IPS-18c (cell line): ENCODE data around the gene AREG.

ENCODE experiments used
- H3K4me3 ChIP-seq: 2 replicates; pipeline ENCODE4 v1.7.0; 2013; ENCODE audit warnings: low read depth, mild to moderate bottlenecking, low read length, moderate library complexity; ENCODE audit not compliant: insufficient read depth
- H3K9me3 ChIP-seq: one replicate; pipeline ENCODE4 v1.6.1; 2013; ENCODE audit warnings: mild to moderate bottlenecking, low read length, moderate library complexity; ENCODE audit not compliant: control insufficient read depth, insufficient read depth

The AREG gene

DNA sequence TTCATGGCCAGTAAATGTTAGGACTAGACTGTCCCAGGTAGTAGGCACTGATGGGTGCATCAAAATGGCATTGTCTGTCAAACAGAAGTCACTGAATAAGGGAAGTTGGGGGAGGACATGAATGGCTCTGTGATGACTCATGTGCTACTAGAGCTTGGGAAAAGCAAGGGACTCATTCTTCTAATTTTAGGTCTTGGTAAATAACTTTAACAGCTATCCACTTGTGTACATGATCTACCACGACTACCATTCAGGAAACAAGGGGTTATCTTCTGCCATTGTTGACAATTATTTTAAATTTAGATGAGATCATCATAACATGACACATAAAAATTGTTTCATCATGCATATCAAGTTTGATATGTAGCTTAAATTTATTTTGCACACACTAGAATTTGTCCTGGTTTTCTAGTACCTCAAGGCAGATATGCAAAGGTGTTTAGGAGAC is 6.3 kb downstream of the AREG start:
- H3K9me3 ChIP-seq = no peaks in the 10 kb centered on the region
- no peak overlapping the region for H3K4me3 ChIP-seq

DNA sequence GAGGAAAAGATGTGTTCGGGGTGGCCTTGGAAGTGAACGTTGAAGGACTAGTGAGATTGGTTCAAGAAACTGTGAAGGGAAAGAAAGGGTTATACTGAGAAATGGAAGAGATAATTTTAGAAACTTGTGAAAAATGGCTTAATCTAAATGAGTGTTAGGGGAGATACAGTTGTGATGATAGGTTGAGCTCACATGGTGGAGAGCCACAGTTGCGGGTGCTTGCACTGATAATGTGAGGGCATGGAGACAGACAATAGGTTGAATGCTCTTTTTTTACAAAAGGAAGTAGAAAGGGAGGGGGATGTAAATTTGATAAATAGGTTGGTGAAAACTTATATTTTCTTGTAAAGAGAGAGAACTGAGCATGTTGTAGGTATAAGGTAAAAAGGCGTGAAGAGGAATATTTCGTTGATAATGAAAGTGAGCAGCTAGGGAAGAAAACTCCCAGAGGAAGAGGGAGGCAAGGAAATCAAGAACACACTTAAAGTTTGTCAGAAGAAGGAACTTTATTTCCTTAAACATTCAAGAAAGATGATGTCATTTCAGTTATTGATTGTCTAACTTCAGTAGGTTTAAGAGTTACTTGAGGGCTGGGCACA is 8.2 kb downstream of the AREG start:
- Histone ChIP-seq H3K9me3 (no peaks in the 10 kb centered on the region), H3K4me3 (no peak overlapping the region)

DNA sequence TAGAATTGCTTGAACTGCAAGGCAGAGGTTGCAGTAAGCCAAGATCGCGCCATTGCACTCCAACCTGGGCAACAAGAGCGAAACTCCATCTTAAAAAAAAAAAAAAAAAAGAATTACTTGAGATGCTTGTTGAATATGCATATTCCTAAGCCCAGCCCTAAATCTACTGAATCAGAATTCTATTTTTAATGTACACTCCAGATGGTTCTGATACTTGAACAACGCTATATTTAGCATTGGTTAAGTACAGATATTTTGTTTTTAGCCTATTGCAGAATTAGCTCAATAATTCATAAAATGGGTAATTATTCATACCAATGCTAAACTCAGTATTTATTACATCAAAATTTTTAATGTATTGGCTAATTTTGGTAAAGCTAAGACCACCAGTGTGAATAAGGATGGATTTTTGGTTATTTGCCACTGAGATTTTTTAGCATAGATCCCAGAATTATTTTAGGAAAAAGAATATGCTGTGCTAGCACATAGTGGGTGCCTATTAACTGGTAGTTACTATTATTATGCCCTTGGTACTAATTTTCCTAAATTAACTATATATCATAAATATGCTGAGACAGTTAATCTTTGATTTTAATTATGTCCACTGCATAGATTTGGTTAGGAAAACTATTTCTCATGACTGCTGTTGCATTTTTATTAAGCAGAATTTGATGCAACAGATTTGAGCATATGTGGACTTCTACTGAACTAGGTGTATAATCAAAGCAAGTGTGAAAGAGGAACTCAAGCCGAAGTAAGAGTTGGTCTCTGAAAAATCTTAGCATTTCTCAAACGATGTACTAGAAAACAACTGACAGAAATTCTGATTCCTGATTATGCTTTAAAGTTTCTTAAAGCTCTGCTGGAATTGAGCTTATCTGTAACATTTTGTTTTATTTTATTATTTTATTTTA is 9.2 kb downstream of the AREG start:
- Histone ChIP-seq H3K4me3 (no peak overlapping the region), H3K9me3 (no peaks in the 10 kb centered on the region)

DNA sequence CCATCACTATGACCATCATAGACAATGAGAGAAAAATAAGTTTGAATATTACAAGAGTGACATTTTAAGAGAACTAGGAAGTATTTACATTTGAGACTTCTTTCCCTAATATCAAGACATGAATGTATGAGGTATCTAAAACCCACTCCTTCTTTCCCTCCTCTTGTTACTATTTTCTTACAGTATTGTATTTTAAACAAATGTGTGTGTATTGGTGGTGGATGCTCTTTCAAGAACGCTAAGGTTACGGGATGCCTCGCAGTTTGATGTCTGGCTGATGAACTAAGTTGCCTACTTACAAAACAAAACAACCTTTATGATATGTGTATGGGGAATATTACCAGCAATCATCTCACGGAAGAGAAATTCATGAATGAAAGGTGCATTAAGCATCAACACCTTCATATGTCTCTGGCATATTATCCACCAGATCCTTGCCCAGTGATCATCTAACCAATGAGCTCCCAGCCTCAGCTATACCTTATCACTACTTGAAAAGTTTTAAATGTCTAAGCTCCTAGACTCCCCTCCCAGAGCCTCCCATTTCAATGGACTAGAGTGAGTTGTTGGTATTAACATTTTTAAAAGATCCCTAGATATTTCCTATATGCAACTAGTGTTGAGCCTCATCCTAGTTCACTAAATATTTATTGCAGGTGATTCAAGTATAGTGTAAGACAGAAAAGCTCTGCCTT is 10.6 kb downstream of the AREG start:
- H3K9me3 ChIP-seq = no peaks in the 10 kb centered on the region

DNA sequence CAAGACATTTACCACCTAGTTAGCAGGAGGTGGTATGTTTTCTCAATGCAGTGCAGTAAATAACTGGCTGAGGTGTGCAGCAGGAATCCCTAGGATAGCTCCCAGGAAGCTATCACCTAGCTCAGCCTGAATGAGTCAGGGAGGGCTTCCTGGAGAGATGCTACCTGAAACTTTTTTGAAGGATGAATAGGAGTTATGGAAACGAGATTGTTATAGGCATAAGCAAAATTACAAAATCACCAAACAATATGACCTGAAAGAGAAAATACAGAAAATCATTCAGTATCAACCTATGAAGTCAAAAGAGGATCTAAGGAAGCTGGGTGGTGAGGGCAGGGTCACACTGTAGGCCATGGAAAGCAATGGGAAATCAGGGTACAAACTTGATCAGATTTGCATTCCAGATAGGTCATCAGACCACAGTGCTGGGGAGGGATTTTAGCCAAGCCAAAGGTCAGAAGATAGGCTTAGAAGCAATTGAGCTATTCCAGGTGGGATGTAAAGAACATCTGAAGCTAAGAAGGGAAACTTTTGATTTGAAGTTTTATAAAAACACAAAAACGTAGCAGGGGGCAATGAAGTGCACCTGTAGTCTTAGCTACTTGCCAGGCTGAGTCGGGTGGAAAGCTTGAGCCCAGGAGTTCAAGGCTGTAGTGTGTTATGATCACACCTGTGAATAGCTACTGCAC is 11.3 kb downstream of the AREG start:
- Histone ChIP-seq H3K4me3 (no peak overlapping the region), H3K9me3 (no peaks in the 10 kb centered on the region)

More for the DNA sequence above, 10.6 kb downstream of the AREG start:
- no peak overlapping the region for H3K4me3 ChIP-seq

DNA sequence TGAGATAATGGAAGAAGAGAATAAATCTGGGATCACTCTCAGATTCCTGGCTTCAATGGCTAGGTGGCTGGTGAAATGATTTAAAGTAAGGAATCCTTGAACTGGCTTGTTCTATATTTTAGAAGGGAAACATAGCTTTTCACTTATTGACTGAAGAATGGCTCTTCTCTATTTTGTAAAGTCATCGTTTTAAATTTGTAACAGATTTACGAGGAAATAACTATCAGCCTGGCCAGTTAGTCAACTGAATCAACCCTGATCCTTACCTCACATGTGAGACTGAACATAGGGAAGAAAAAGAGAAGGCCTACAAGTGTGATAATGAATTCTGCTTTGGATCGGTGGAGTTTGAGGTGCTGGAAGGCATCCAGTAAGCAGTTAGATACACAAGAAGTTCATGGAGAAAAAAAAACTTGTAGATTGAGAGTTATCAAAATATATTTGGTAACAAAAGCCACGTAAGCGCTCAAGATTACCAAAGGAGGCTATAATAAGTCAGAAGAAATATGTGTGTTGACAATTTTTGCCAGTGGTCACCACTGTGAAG is 12.0 kb downstream of the AREG start:
- Histone ChIP-seq H3K9me3 (no peaks in the 10 kb centered on the region), H3K4me3 (no peak overlapping the region)

DNA sequence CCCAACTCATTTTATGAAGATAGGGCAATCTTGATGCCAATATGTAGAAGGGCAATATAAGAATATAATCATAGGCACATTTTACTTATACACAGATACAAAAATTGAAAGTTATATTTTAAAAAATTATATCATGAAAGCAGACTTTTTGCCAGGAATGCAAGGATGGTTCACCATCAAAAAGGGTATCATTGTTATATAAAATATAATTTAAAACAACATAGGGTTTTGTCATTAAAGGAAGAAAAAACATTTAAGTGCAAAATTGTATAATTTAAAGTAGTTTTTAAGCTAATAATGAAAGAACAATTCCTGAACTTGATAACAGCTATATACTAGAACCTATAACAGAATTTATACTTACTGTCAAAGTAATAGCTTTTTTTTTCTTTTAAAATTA is 15.9 kb downstream of the AREG start:
- no peak overlapping the region for H3K4me3 ChIP-seq
- H3K9me3 ChIP-seq = no peaks in the 10 kb centered on the region

DNA sequence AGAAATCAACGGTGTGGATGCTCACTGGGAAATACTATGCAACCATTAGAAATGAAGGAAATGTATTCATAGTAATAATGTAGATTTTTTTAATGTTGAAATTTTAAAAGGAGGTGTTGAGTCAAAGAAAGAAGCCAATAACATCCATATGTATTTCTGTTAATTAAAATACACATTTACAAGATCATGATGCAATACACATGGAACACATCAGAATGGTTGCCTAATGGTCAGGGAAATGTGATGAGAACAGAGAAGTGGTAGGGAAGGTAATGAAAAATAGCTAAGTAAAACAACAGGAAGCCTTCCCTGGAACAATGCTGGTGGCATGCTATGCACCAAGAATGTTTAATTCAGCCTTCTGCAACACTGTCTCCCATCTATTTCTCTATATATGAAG is 18.2 kb downstream of the AREG start:
- no peak overlapping the region for H3K4me3 ChIP-seq
- no peaks in the 10 kb centered on the region for H3K9me3 ChIP-seq

DNA sequence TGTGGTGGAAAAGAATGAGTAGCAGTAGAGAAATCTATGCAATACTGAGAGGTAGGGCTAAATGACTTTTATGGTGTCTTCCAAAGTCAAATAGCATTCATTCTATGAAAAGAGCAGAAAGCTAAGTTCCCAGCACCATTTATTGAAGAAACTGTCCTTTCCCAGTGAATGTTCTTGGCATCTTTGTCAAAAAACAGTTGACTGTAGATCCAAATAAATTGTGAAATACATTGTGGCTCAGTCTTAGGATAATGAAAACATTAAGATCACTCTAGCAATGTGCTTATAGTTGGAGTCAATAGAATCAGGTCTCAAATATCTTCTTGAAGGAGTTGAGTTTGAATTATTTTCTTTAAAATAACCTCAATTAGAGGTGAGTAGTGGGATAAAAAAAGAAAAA is 19.4 kb downstream of the AREG start:
- H3K4me3 ChIP-seq = no peak overlapping the region

DNA sequence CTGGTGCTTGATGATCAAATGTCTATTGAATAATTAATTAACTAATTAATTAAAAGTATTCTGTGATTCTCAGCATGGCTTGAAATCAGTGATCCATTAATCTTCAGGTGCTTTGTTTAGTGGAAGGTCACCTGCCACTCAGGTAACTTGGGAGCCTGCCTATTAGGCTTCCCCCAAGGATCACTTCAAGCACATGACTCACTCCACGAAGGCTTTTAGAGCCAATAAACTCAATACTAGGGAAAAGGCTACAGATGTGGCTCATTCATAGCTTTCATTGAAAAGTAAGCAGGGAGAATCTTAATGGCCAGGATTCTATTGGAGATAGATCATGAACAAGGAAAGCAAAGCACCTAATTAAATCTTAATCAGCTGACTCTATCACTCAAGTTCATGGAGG is 21.3 kb downstream of the AREG start:
- Histone ChIP-seq H3K9me3 (no peaks in the 10 kb centered on the region), H3K4me3 (no peak overlapping the region)

More for the DNA sequence above, 19.4 kb downstream of the AREG start:
- H3K9me3 ChIP-seq = no peaks in the 10 kb centered on the region

DNA sequence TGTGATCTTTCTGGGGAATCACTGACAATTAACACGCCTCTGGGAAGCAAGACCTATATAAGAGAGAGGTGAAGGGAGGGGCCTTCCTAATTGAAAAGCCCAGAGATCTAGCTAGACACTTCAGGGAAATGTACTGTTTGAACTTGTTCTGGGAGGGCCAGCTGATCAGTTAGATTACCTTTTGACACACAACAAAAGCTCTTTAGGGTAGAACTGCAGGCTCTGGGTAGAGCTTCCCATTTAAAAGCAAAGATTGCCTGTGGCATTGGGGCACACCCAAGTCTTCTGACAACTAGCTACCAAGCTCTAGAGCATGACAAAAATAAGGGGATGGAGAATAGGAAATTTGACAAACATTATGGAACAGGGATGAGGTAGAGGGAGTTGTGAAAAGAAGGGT is 26.3 kb downstream of the AREG start:
- no peak overlapping the region for H3K4me3 ChIP-seq

DNA sequence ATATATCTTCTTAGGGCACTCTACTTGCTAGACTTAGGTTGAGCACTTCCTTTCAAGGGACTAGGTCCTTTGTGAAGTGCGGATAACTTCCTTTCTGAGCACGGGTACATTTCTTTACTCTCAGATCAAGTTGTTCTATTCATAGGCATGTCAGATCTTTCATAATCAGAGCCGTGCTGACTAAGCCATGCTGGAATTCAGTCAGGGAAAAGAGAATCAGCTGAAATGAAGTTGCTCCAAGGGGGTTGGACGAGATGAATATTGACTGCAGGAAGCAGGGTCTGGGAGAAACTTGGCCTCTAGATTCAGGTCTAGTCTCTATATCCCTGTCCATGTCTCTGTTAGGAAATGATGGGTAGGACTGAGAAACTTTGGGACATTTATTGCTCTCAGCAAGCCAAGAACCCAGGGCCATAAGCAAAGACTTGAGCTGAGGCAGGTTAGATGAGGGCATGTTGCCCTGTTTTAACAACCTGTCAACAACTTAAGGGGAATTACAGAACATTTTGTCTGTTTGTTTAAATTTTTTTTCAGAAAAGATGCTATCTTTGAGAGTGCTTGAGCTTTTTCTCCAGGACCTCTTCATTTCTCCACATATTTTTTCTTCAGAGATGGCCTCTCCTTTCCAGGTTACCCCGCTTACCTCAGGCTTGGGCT is 28.3 kb downstream of the AREG start:
- Histone ChIP-seq H3K4me3 (no peak overlapping the region), H3K9me3 (no peaks in the 10 kb centered on the region)

More for the DNA sequence above, 26.3 kb downstream of the AREG start:
- H3K9me3 ChIP-seq = no peaks in the 10 kb centered on the region

DNA sequence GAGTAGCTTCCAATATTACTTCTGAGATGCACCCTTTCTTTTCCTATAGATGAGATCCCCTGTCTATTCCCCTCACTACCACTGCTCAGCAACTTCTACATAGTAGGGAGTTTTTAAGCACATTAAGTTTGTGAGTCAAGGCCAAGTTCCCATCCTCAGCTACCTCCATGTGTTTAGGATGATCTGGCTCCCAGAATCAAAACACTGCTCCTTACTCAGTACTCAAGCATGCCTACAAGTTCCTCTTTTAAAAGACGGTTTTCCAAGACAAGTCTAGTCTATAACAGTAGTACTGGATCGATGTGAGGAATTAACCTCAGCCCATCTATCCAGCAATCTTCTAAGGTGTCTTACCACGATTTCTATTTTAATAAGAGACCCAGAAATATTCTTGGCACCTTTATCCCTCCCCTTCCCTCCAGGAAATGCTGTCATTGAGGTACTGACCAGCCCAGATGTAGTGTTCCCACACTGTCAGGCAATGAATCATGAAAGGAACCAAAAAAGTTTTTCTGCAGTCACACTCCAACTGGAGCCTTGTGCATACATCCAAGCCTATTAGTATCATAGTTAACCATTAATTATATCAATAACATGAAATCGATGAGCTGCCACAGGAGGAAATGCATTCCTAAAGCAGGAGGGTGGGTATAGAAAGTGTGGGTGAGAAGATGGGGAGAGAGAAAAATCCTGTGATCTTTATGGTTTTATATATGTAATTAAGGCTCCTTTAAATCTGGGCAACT is 29.6 kb downstream of the AREG start:
- no peaks in the 10 kb centered on the region for H3K9me3 ChIP-seq
- no peak overlapping the region for H3K4me3 ChIP-seq

DNA sequence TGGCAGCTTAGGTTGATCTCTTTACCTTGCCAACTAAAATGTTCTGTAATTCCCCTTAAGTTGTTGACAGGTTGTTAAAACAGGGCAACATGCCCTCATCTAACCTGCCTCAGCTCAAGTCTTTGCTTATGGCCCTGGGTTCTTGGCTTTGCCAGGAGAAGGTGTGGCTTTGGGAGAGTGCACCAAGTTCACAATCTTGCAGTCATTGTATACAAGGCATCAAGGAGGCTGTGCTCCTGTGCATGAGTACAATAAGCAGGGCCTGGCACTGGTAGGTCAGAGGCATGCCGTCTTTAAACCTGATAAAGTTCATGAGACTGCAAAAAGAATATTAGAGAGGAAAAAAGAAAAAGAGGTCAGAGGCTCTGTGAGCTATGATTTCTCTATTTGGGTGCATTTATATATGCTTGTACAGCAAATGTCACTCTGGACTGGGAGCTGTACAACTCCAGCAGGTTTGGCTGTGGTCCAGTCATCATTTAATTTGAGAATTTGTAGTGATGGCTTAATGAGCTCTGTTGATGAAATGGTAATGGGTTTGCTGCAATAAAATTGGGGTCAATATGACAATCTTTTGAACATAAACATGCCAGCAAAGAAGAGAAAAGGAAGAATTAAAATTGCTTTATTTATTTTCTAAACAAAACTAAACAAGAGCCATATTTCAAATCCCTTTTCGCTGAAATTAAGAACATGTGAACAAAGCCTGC is 30.3 kb downstream of the AREG start:
- no peaks in the 10 kb centered on the region for H3K9me3 ChIP-seq

DNA sequence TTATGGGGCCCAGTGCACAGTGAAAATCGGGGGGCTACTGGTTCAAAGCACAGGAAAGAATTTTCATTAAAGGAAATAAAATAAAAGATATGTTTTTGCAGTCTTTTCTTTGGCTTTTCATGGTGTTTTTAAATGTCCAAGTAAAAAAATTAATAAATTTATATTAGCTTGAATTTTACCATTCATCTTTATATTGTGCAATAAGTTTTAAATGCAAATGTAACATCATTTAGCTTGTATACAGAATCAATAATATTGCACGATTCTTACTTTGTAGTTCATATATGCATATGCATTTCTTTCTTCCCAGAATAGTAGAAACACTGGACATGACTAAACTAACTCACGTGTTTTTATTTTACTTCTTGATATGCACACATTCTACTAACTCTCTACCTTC is 31.0 kb downstream of the AREG start:
- Histone ChIP-seq H3K4me3 (no peak overlapping the region), H3K9me3 (no peaks in the 10 kb centered on the region)

More for the DNA sequence above, 30.3 kb downstream of the AREG start:
- no peak overlapping the region for H3K4me3 ChIP-seq

DNA sequence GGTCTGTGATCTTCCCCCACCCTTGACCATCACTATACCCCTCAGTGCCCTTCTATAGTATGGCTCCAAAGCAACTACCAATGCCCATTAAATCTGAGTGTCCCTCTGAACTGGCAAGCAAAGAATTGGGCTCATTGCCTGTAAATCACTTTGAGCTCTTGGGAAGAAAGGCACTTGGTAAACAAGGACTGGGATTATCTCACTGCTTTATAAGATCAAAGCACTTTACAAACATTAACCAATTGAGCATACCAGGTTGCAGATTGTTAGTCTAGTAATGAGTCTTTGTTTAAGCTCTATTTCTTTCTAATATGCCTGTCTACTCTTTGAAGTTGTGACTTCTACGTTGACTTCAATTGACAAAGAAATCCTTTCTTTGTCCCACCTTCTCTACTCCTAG is 34.1 kb downstream of the AREG start:
- Histone ChIP-seq H3K4me3 (no peak overlapping the region), H3K9me3 (no peaks in the 10 kb centered on the region)
